Measurements from ENCODE around the gene ABI3BP. TPM values are rescaled to one million over a fixed set of nuclear protein-coding genes. Genes with fewer than 3 reads are reported as not detected.
A peak's percentile ranks its signal among the peaks of the same experiment; 100 is the strongest.

The ABI3BP gene
- total RNA-seq, 1 experiment from 2014 or later, result 3.1 TPM

DNA sequence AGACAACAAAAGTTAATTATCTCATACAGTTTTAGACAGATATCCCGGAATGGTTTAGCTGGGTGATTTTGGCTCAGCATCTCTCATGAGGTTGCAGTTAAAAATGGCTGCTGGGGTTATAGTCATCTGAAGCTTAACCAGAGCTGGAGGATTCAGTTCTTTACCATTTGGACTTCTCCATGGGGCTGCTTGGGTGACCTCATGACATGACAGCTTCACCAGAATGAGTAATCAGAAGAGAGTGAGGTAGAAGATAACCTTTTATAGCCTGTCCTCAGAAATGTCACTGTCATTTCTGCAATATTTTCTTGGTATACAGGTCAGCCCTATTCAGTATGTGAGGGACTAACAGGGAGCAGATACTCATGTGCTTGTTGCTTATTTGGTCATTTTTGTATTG lies 253.0 kb downstream of the ABI3BP start:
- Mint-ChIP-seq H3K27me3 (ENCODE audit: insufficient read depth, unreplicated experiment) (no peaks in the 10 kb centered on the region), H3K4me3 (ENCODE audit: unreplicated experiment) (no peak overlapping the region), H3K9me3 (ENCODE audit: unreplicated experiment) (no peaks in the 10 kb centered on the region), H3K36me3 (ENCODE audit: insufficient read depth, unreplicated experiment) (peaks cover 83% of the 10 kb centered on the region), H3K27ac (ENCODE audit: low read depth, unreplicated experiment) (no peak overlapping the region), H3K4me1 (ENCODE audit: insufficient read depth, unreplicated experiment) (no peaks in the 10 kb centered on the region)
- intact Hi-C loops (cut with micrococcal nuclease), result no loop called here
- ChIA-PET CTCF (interaction anchor here (0.6 to 3.2 kb wide), 8 partner anchors 13 to 456 kb away, joined by 3 to 11 read pairs (median 4); no protein-coding TSS in a partner anchor), POLR2A (interaction anchor here (0.8 to 1.1 kb wide), 2 partner anchors 8 to 15 kb away, joined by 3 to 4 read pairs; no protein-coding TSS in a partner anchor)
- no peak for DNase-seq (ENCODE audit: unreplicated experiment)
- BruUV-seq (replicated peaks), result no TSS peak
- TF ChIP-seq, protein P1, sequence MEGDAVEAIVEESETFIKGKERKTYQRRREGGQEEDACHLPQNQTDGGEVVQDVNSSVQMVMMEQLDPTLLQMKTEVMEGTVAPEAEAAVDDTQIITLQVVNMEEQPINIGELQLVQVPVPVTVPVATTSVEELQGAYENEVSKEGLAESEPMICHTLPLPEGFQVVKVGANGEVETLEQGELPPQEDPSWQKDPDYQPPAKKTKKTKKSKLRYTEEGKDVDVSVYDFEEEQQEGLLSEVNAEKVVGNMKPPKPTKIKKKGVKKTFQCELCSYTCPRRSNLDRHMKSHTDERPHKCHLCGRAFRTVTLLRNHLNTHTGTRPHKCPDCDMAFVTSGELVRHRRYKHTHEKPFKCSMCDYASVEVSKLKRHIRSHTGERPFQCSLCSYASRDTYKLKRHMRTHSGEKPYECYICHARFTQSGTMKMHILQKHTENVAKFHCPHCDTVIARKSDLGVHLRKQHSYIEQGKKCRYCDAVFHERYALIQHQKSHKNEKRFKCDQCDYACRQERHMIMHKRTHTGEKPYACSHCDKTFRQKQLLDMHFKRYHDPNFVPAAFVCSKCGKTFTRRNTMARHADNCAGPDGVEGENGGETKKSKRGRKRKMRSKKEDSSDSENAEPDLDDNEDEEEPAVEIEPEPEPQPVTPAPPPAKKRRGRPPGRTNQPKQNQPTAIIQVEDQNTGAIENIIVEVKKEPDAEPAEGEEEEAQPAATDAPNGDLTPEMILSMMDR (IDR thresholded peaks at IDR 0.05; ENCODE audit: unreplicated experiment), result no peak

DNA sequence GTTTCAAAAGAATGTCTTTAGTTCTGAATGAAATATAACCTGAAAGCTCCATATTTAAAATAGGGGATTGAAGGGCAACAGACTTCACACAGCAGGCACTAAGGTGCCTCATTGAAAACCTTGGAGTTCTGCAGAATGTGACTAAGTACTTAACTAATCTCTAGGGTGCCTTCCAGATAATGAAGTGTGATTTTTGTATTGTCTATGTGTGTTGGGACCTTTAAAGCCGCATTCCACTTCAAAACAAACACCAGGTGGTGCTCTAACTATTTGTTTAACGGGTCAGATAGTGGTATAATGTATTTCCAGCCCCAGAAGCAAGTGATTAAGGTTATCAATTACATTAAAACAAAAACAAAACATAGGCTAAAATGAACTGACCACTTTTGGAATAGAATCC lies 255.9 kb downstream of the ABI3BP start:
- H3K36me3 Mint-ChIP-seq (ENCODE audit: insufficient read depth, unreplicated experiment), result peaks cover 70% of the 10 kb centered on the region
- H3K4me1 Mint-ChIP-seq (ENCODE audit: insufficient read depth, unreplicated experiment), result peaks cover 6% of the 10 kb centered on the region
- H3K27me3 Mint-ChIP-seq (ENCODE audit: insufficient read depth, unreplicated experiment), result no peaks in the 10 kb centered on the region

DNA sequence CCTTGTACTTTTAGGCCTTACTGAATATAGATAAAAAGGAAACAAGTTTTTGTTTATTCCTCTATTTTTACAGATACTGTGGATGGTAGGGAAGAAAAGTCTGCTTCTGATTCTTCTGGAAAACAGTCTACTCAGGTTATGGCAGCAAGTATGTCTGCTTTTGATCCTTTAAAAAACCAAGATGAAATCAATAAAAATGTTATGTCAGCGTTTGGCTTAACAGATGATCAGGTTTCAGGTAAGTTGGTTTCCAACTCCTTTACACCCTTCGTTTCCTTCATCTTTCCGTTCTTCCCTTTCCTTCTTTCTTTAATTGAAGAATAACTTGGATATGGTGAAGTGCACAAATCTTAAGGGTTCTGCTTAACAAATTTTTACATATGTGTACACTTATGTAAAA lies 260.8 kb downstream of the ABI3BP start:
- ChIA-PET POLR2A (interaction anchor here (1.0 to 1.1 kb wide), 2 partner anchors 8 to 21 kb away, joined by 3 to 4 read pairs; no protein-coding TSS in a partner anchor), CTCF (interaction anchor here (1.0 kb wide), 1 partner anchor 21 kb away, joined by 6 read pairs; no protein-coding TSS in a partner anchor)
- intact Hi-C loops (cut with micrococcal nuclease), result no loop called here
- Mint-ChIP-seq H3K27me3 (ENCODE audit: insufficient read depth, unreplicated experiment) (no peaks in the 10 kb centered on the region), H3K36me3 (ENCODE audit: insufficient read depth, unreplicated experiment) (peaks cover 70% of the 10 kb centered on the region), H3K4me3 (ENCODE audit: unreplicated experiment) (no peak overlapping the region), H3K4me1 (ENCODE audit: insufficient read depth, unreplicated experiment) (peaks cover 6% of the 10 kb centered on the region), H3K9me3 (ENCODE audit: unreplicated experiment) (no peaks in the 10 kb centered on the region), H3K27ac (ENCODE audit: low read depth, unreplicated experiment) (no peak overlapping the region)
- TF ChIP-seq, protein P1 (IDR thresholded peaks at IDR 0.05; ENCODE audit: unreplicated experiment), result no peak
- BruUV-seq (replicated peaks), result no TSS peak
- DNase-seq (ENCODE audit: unreplicated experiment), result no peak

More for the DNA sequence above, 255.9 kb downstream of the ABI3BP start:
- CTCF ChIA-PET, result interaction anchor here (0.6 to 4.3 kb wide), 14 partner anchors 10 to 754 kb away, joined by 3 to 37 read pairs (median 3); no protein-coding TSS in a partner anchor
- TF ChIP-seq, protein P1 (IDR thresholded peaks at IDR 0.05; ENCODE audit: unreplicated experiment), result peak; percentile 29
- Mint-ChIP-seq H3K4me3 (ENCODE audit: unreplicated experiment) (no peak overlapping the region), H3K27ac (ENCODE audit: low read depth, unreplicated experiment) (no peak overlapping the region), H3K9me3 (ENCODE audit: unreplicated experiment) (no peaks in the 10 kb centered on the region)
- POLR2A ChIA-PET, result no interaction called here
- no TSS peak for BruUV-seq (replicated peaks)
- intact Hi-C loops (cut with micrococcal nuclease), result loop anchor here (1.0 to 5.0 kb wide), 2 partner anchors 135 to 459 kb away; no protein-coding TSS in a partner anchor
- peak; percentile 35 for DNase-seq (ENCODE audit: unreplicated experiment)

DNA sequence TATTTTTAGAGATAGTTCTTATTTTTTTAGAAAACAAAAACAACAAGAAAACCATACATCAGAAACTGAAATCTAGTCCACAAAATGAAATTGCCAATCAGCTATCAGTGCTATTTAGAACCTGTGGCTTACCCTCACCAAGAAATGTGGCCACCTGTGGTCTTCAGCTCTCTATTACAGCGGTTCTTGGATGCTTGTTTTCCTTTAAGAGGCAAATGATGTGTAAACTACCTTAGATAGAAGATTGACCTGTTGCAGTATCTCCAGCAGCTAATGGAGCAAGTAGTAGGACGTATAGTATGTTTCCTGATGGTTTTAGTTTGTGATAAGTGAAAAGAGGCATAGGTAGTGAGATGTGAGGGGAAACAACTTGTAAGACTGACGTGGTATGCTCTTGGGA lies 262.7 kb downstream of the ABI3BP start:
- POLR2A ChIA-PET, result interaction anchor here (0.7 kb wide), 2 partner anchors 13 to 19 kb away, joined by 3 read pairs; no protein-coding TSS in a partner anchor

More for the DNA sequence above, 262.7 kb downstream of the ABI3BP start:
- no peak for DNase-seq (ENCODE audit: unreplicated experiment)
- CTCF ChIA-PET, result no interaction called here
- peaks cover 14% of the 10 kb centered on the region for H3K4me1 Mint-ChIP-seq (ENCODE audit: insufficient read depth, unreplicated experiment)
- TF ChIP-seq, protein P1 (IDR thresholded peaks at IDR 0.05; ENCODE audit: unreplicated experiment), result no peak
- no peak overlapping the region for H3K4me3 Mint-ChIP-seq (ENCODE audit: unreplicated experiment)
- BruUV-seq (replicated peaks), result no TSS peak
- H3K36me3 Mint-ChIP-seq (ENCODE audit: insufficient read depth, unreplicated experiment), result peaks cover 70% of the 10 kb centered on the region
- intact Hi-C loops (cut with micrococcal nuclease), result no loop called here
- H3K27ac Mint-ChIP-seq (ENCODE audit: low read depth, unreplicated experiment), result no peak overlapping the region
- H3K27me3 Mint-ChIP-seq (ENCODE audit: insufficient read depth, unreplicated experiment), result no peaks in the 10 kb centered on the region
- no peaks in the 10 kb centered on the region for H3K9me3 Mint-ChIP-seq (ENCODE audit: unreplicated experiment)
